B cell (primary cell): Measurements from ENCODE around the gene TTC27.

ENCODE experiments used
- CTCF ChIP-seq: fragments of 200-600 bp; IDR thresholded peaks from one replicate; pipeline ENCODE4 v1.8.0; 2022; ENCODE audit warnings: antibody characterized with exemption, mild to moderate bottlenecking
- EZH2 ChIP-seq: IDR thresholded peaks from 2 replicates; pipeline ENCODE4 v1.6.1; 2012; ENCODE audit warnings: borderline replicate concordance, low read depth, mild to moderate bottlenecking, moderate library complexity, low read length; ENCODE audit not compliant: insufficient read depth, poor library complexity, severe bottlenecking

GRCh38 chr2:32627441-32627813 lies 423 bp upstream of the TTC27 start:
- no peak for TF ChIP-seq CTCF
- TF ChIP-seq EZH2, result no peak
